Measurements from ENCODE around the gene AKAIN1. TPM values are rescaled to one million over a fixed set of nuclear protein-coding genes. Genes with fewer than 3 reads are reported as not detected.

AKAIN1 gene
- polyA plus RNA-seq, 2 of the 4 experiments (the other 2 are of a cell fraction): not detected

- FAIRE-seq (no peak), ATAC-seq (no peak), DNase-seq (ENCODE audit: low read depth in 1 of 2, low spot score in 1 of 2) (no peak)
- H3K4me2 ChIP-seq: no peak overlapping the region
- TF ChIP-seq FOSB (CRISPR knock-in tag; IDR thresholded peaks at IDR 0.05): no peak
- TF ChIP-seq CHD2 (IDR thresholded peaks at IDR 0.05; ENCODE audit: low read length, partially characterized antibody): no peak
- no peak for TF ChIP-seq HMGXB4 (CRISPR knock-in tag; IDR thresholded peaks at IDR 0.05; ENCODE audit: borderline replicate concordance)
- TF ChIP-seq REST (IDR thresholded peaks at IDR 0.05): peak; percentile 46; the same call in 1 of the 2 replicates
- H3K4me3 ChIP-seq: no peak overlapping the region
- H3K4me1 ChIP-seq: no peaks in the 10 kb centered on the region
- no peaks in the 10 kb centered on the region for H3K9me3 ChIP-seq
- POLR2A ChIA-PET: no interaction called here
- H3K27ac ChIP-seq: no peak overlapping the region
- WGBS (ENCODE audit: missing lambda C conversion rate): 0% methylated on average over 2 of the region's 2 CpGs
- CTCF ChIA-PET: interaction anchor here (0.8 kb wide), 1 partner anchor 64 kb away, joined by 3 read pairs; no protein-coding TSS in a partner anchor
These were observed 89.1 kb downstream of the AKAIN1 start for GRCh38 chr18:5107988-5108387.

DNA sequence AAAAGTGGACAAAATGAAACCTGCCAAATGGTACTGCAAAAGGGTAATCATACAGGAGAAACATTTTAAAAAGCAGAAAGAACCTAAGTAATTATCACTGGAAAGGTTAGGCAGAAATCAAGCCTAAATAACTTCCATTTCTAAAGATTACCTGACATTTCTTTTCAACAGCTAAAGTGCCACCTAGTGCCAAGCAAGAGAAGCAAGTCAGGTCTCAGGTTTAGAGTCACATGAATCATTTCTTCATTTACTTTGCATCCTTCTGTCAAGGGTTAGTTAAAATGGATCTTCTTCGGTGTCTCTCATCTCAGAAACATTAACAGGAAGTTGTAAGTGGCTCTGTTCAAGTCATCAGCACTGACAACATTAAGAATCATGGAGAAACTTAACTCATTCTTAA lies 90.3 kb downstream of the AKAIN1 start:
- ATAC-seq (no peak), DNase-seq (ENCODE audit: low read depth in 1 of 2, low spot score in 1 of 2) (peak in 1 of 2 experiments; percentile 0), FAIRE-seq (no peak)
- ChIA-PET CTCF (no interaction called here), POLR2A (no interaction called here)
- no peak overlapping the region for H3K4me2 ChIP-seq
- H3K4me3 ChIP-seq: no peak overlapping the region
- H3K9me3 ChIP-seq: no peaks in the 10 kb centered on the region
- H3K27ac ChIP-seq: no peak overlapping the region
- TF ChIP-seq, protein P1, sequence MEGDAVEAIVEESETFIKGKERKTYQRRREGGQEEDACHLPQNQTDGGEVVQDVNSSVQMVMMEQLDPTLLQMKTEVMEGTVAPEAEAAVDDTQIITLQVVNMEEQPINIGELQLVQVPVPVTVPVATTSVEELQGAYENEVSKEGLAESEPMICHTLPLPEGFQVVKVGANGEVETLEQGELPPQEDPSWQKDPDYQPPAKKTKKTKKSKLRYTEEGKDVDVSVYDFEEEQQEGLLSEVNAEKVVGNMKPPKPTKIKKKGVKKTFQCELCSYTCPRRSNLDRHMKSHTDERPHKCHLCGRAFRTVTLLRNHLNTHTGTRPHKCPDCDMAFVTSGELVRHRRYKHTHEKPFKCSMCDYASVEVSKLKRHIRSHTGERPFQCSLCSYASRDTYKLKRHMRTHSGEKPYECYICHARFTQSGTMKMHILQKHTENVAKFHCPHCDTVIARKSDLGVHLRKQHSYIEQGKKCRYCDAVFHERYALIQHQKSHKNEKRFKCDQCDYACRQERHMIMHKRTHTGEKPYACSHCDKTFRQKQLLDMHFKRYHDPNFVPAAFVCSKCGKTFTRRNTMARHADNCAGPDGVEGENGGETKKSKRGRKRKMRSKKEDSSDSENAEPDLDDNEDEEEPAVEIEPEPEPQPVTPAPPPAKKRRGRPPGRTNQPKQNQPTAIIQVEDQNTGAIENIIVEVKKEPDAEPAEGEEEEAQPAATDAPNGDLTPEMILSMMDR (IDR thresholded peaks at IDR 0.05): 0 out of 3 replicates have a peak, but pooled peaks have one; percentile 11
- no peak for TF ChIP-seq SREBF2 (IDR thresholded peaks at IDR 0.05)
- 6% methylated on average over 1 of the region's 1 CpG for WGBS (ENCODE audit: missing lambda C conversion rate)
- H3K4me1 ChIP-seq: no peaks in the 10 kb centered on the region

DNA sequence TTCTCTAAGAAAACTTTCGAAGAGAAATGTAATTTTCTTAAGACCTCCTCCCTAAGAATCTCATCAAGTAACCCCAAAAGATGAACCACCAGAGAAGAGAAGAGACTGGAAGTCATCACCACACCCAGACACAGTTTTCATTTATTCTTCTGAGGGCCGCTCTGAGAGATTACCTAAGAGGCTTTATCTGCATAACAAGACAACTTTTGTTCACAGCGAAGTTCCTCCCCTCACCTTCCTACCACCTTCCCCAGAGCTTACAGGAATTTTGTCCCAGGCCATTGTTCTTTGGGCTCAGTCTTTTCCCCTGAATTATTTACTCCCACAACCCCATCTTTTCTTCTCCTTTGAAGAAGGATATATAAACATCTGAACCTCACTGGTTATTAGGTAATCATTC lies 92.8 kb downstream of the AKAIN1 start:
- H3K27ac ChIP-seq: no peak overlapping the region
- no peaks in the 10 kb centered on the region for H3K9me3 ChIP-seq
- DNase-seq (ENCODE audit: low read depth in 1 of 2, low spot score in 1 of 2) (no peak), ATAC-seq (no peak), FAIRE-seq (no peak)
- POLR2A ChIA-PET: no interaction called here
- CTCF ChIA-PET: no interaction called here
- WGBS (ENCODE audit: missing lambda C conversion rate): 1% methylated on average over 3 of the region's 3 CpGs
- H3K4me3 ChIP-seq: no peak overlapping the region
- no peaks in the 10 kb centered on the region for H3K4me1 ChIP-seq
- no peak overlapping the region for H3K4me2 ChIP-seq
- TF ChIP-seq POLR2AphosphoS2 (conservative IDR thresholded peaks at IDR 0.05; ENCODE audit: low read length): no peak
- no peak for TF ChIP-seq CHD2 (IDR thresholded peaks at IDR 0.05; ENCODE audit: low read length, partially characterized antibody)
- no peak for TF ChIP-seq SREBF2 (IDR thresholded peaks at IDR 0.05)
- no peak for TF ChIP-seq JUNB (IDR thresholded peaks at IDR 0.05)
- TF ChIP-seq HDAC2 (IDR thresholded peaks at IDR 0.05): no peak
- no peak for TF ChIP-seq EHF (CRISPR knock-in tag; IDR thresholded peaks at IDR 0.05)
- TF ChIP-seq ZNF302 (CRISPR knock-in tag; IDR thresholded peaks at IDR 0.05): no peak
- TF ChIP-seq CBX8 (IDR thresholded peaks at IDR 0.05): no peak
- TF ChIP-seq, protein P2, sequence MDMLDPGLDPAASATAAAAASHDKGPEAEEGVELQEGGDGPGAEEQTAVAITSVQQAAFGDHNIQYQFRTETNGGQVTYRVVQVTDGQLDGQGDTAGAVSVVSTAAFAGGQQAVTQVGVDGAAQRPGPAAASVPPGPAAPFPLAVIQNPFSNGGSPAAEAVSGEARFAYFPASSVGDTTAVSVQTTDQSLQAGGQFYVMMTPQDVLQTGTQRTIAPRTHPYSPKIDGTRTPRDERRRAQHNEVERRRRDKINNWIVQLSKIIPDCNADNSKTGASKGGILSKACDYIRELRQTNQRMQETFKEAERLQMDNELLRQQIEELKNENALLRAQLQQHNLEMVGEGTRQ (IDR thresholded peaks at IDR 0.05): no peak
- TF ChIP-seq NPAS2 (CRISPR knock-in tag; IDR thresholded peaks at IDR 0.05; ENCODE audit: borderline replicate concordance): no peak
- no peak for TF ChIP-seq SMC3 (IDR thresholded peaks at IDR 0.05)
- TF ChIP-seq BHLHE40 (IDR thresholded peaks at IDR 0.05; ENCODE audit: low read depth, low read length): no peak
- no peak for TF ChIP-seq RARB (CRISPR knock-in tag; IDR thresholded peaks at IDR 0.05)
- no peak for TF ChIP-seq HOXB5 (CRISPR knock-in tag; IDR thresholded peaks at IDR 0.05)
- no peak for TF ChIP-seq BCL3 (IDR thresholded peaks at IDR 0.05)
- no peak for TF ChIP-seq RAD21 (conservative IDR thresholded peaks at IDR 0.05 in 1 of 2, IDR thresholded peaks at IDR 0.05 in 1 of 2)
- no peak for TF ChIP-seq ZSCAN20 (CRISPR knock-in tag; IDR thresholded peaks at IDR 0.05)
- TF ChIP-seq ATOH8 (CRISPR knock-in tag; IDR thresholded peaks at IDR 0.05; ENCODE audit: low read depth): no peak
